GM12875 (cell line): Measurements from ENCODE around the gene TIMP3.

Source experiments
- H3K4me3 ChIP-seq: one replicate; pipeline ENCODE4 v1.5.1; 2011; ENCODE audit warnings: low read depth, low read length, control low read depth
- TF ChIP-seq, protein P1 (sequence below): IDR thresholded peaks from 2 replicates; pipeline ENCODE4 v1.5.1; 2011; ENCODE audit warnings: low read depth, mild to moderate bottlenecking, control low read depth, inconsistent platforms, low read length, moderate library complexity, borderline replicate concordance; ENCODE audit not compliant: insufficient read depth

The TIMP3 gene

DNA sequence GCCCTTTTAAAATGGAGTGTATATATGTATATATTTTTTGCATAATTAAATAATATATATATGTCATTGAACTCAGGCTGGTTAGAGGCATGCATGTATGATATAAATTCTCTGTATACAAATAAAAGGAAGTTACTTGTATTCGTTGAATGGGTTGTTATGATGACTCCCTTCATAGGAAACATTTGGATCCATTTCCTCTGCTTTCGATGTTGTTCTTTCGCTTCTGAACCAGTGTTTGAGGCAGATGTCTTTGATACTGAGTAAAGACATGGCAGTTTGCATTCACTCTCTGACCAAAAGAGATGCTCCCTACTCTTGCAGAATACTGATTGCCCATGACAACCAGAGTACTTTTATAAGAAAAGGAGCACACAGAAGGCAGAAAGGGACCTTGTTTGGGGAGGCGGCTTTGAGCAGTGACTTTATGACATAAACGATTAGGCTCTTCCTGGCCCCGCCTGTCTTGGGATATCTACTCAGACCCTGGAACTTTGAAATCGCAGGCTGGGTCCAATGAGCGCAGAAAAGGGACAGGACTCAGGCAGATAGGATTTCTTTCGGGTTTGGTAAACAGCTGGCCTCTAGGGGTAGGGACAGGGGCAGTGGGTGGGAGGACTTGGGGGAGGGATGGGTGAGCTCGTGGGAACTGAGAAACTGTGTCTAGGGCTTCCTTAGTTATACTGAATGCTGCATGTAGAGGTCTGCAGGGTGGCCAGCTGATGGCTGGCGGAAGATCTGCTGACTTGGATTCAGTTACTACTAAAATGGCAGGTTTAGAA lies 23.2 kb downstream of the TIMP3 start:
- H3K4me3 ChIP-seq, result no peak overlapping the region
- TF ChIP-seq, protein P1, sequence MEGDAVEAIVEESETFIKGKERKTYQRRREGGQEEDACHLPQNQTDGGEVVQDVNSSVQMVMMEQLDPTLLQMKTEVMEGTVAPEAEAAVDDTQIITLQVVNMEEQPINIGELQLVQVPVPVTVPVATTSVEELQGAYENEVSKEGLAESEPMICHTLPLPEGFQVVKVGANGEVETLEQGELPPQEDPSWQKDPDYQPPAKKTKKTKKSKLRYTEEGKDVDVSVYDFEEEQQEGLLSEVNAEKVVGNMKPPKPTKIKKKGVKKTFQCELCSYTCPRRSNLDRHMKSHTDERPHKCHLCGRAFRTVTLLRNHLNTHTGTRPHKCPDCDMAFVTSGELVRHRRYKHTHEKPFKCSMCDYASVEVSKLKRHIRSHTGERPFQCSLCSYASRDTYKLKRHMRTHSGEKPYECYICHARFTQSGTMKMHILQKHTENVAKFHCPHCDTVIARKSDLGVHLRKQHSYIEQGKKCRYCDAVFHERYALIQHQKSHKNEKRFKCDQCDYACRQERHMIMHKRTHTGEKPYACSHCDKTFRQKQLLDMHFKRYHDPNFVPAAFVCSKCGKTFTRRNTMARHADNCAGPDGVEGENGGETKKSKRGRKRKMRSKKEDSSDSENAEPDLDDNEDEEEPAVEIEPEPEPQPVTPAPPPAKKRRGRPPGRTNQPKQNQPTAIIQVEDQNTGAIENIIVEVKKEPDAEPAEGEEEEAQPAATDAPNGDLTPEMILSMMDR, result no peak

DNA sequence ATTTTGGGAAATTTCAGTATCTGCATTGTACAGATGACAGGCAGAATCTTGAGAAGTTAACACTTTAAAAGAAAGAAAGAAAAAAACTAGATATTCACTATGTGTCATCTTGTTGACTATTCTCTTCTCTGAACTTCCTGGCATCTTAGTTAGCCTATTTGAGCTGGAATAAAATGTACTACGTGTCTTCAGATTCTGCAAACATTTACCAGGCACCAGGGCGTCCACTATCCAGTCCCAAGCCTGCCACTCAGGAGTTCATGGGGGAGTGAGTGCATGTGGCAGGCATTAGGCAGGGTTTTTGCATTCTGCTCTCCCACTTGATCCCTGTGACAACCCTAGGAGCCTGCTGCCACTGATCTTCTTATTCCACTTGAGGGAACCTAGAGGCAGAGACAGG lies 25.0 kb downstream of the TIMP3 start:
- TF ChIP-seq, protein P1, result no peak
- no peak overlapping the region for H3K4me3 ChIP-seq

DNA sequence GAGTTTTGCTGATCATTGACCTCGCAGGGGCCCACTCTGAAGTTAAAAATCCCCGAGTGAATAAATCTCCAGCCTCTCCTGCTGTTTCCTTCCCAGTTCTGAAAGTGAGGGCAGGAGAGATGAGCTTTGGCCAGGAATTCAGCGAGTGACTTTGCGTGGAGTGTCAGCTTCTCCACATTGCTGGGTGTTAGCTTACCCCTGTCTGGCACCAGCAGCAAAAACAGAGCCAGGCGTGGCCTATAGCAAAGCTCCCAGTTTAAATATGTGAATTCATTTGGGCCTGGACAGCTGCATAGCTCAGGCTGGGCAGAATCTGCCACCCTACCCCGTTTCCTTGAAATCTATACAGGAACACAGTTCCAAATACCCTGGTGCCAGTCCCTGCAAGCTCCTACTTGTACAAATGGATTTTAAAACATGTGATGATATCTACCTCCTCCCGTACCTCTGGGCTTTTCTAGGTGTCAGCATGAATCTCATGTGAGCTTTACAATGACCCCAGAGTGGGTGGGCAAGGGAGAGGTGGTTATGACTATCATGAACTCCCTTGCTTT lies 25.6 kb downstream of the TIMP3 start:
- TF ChIP-seq, protein P1, result no peak
- H3K4me3 ChIP-seq, result no peak overlapping the region

DNA sequence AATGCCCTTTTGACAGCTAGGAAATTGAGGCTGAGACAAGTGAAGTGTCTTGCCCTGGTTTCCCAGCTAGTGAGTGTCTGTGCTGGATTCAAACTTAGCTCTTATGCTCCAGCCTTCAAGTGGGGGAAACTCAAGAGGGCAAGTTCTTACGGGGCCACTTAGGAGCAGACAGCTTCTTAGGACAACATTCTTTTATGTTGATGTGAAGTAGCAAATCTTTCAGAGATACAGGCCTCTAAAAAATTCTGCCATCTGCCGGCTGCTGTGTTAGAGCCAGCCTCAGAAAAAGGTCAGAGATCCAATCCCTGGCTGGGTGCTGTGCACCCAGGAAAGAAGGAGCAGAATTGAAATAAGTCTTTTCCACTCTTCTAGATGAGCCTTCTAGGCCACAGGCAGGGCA lies 26.6 kb downstream of the TIMP3 start:
- no peak overlapping the region for H3K4me3 ChIP-seq
- TF ChIP-seq, protein P1, result no peak

DNA sequence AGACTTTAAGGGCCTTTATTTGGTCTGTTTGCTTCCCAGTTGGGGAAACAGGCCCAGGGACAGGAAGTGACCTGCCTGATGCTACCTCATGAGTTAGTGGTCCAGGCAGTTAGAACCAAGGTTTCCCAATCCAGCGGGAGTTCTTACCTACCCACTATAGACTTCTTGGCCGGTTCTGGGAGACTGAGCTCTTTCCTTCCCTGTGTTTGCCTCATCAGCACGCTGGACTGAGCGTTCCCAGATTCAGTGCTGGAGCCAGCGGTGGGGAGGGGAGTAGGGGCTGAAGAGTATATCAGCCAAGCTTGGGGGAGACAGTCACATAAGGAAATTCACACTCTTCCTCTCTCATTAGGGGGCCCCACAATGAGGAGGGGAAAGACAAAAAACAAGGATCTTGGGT lies 27.1 kb downstream of the TIMP3 start:
- TF ChIP-seq, protein P1, result no peak
- no peak overlapping the region for H3K4me3 ChIP-seq

DNA sequence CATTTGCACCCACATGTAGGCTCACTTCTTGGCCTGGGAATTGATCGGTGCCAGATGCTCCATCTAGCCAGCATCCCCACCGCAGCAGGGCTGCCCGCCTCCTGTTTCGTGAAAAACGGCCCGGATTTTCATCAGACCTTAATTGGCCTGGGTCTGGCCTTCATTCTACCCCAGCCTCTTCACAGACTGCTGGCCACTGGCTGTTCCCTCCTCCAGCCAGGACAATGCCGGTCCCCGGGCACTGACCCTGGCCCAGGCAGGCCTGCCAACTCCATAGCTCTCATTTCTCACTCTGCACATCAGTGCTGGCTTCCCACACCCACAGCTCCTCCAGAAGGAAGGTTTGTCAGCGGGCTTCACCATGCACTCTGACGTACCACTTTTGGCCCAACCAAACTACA lies 27.9 kb downstream of the TIMP3 start:
- H3K4me3 ChIP-seq, result no peak overlapping the region
- TF ChIP-seq, protein P1, result no peak

DNA sequence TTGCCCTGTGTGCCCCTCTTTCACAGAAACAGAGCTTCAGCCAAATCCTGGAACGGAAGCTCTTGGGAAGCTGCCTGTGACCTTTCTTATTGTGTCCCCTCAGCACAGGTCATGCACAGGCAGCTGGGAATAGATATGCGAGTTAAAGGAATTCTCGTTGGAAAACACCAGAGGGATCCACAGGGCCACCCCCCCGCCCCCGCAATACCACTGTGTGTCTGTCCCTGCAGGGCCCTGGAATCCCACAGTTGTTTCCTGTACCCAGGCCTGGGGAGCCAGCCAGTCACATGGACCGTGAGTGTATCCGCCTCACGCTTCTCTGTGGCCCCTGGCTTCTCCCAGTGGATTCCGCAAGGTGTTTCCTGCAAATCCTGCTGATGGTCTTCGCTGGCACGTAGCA lies 29.0 kb downstream of the TIMP3 start:
- TF ChIP-seq, protein P1, result no peak
- H3K4me3 ChIP-seq, result no peak overlapping the region
